CD8-positive, alpha-beta memory T cell (primary cell): ENCODE measurements around the gene ZNF239. TPM values are rescaled to one million over a fixed set of nuclear protein-coding genes. Genes with fewer than 3 reads are reported as not detected.

Source experiments
- CTCF ChIA-PET: fragments of 350-600 bp; sonication (Branson Sonifier 250); formaldehyde crosslinking; loops from one replicate; lab custom pipeline; 2021; ENCODE audit warnings: antibody characterized with exemption; lab: Charles Lee
- POLR2A ChIA-PET: fragments of 350-600 bp; sonication (Branson Sonifier 250); formaldehyde crosslinking; loops from one replicate; lab custom pipeline; 2021; ENCODE audit warnings: antibody characterized with exemption; lab: Charles Lee
- DNase-seq, 5 donors: peaks; one replicate each; pipeline versions ENCODE4 v3.0.0 to v3.0.0-alpha.2; 2020 to 2022; ENCODE audit warnings: mixed read lengths in 1 of 5
- H3K27ac ChIP-seq: one replicate; pipeline ENCODE4 v1.7.0; 2013; ENCODE audit warnings: low read depth, mild to moderate bottlenecking, low read length, moderate library complexity
- H3K27me3 ChIP-seq: 2 replicates; pipeline ENCODE4 v1.7.0; 2013; ENCODE audit warnings: low read length, mild to moderate bottlenecking; ENCODE audit not compliant: insufficient read depth, poor library complexity, severe bottlenecking
- H3K36me3 ChIP-seq: 2 replicates; pipeline ENCODE4 v1.7.0; 2013; ENCODE audit warnings: mild to moderate bottlenecking, low read length, moderate library complexity; ENCODE audit not compliant: insufficient read depth
- H3K4me1 ChIP-seq: 2 replicates; pipeline ENCODE4 v1.7.0; 2013; ENCODE audit warnings: mild to moderate bottlenecking, low read length, moderate library complexity; ENCODE audit not compliant: insufficient read depth
- H3K4me3 ChIP-seq: 2 replicates; pipeline ENCODE4 v1.7.0; 2013; ENCODE audit warnings: mild to moderate bottlenecking, low read length
- H3K9me3 ChIP-seq: 2 replicates; pipeline ENCODE4 v1.7.0; 2013; ENCODE audit warnings: mild to moderate bottlenecking, low read length
- H3K27ac Mint-ChIP-seq, 8 donors: one replicate each; pipeline ENCODE4 v1.8.0; 2020 to 2021; ENCODE audit warnings: mixed read lengths in 8 of 8, mild to moderate bottlenecking in 6 of 8, inconsistent platforms in 3 of 8, moderate library complexity in 3 of 8
- H3K27me3 Mint-ChIP-seq, 2 donors: one replicate each; pipeline ENCODE4 v1.8.0; 2020 to 2021; ENCODE audit warnings: mixed read lengths in 2 of 2, mild to moderate bottlenecking in 1 of 2, moderate library complexity in 1 of 2
- H3K36me3 Mint-ChIP-seq, 3 donors: one replicate each; pipeline ENCODE4 v1.8.0; 2020 to 2021; ENCODE audit warnings: mixed read lengths in 3 of 3, inconsistent platforms in 1 of 3, mild to moderate bottlenecking in 1 of 3
- H3K4me1 Mint-ChIP-seq, 3 donors: one replicate each; pipeline ENCODE4 v1.8.0; 2020 to 2021; ENCODE audit warnings: mixed read lengths in 3 of 3, inconsistent platforms in 1 of 3, mild to moderate bottlenecking in 1 of 3
- H3K4me3 Mint-ChIP-seq, 7 donors: one replicate each; pipeline ENCODE4 v1.8.0; 2020 to 2021; ENCODE audit warnings: mixed read lengths in 7 of 7, mild to moderate bottlenecking in 6 of 7, moderate library complexity in 4 of 7, inconsistent platforms in 2 of 7
- H3K9me3 Mint-ChIP-seq, 5 donors: one replicate each; pipeline ENCODE4 v1.8.0; 2020 to 2022; ENCODE audit warnings: mixed read lengths in 5 of 5, mild to moderate bottlenecking in 3 of 5, moderate library complexity in 2 of 5, inconsistent platforms in 1 of 5
- polyA plus RNA-seq: library from polyadenylated mRNA; unstranded; fragments of 300-500 nt; fragmentation: Illumina TruSeq; gene quantifications from one replicate; pipeline ENCODE4 v1.2.3, GENCODE V29; 2021
- total RNA-seq, 2 experiments: library from RNA; stranded (reverse); gene quantifications; one replicate each; pipeline ENCODE4 v1.2.3, GENCODE V29; 2021

Gene ZNF239
- total RNA-seq = 1 to 10 TPM; 1.4 to 1.6 TPM
- 0.90 TPM for polyA plus RNA-seq

DNA sequence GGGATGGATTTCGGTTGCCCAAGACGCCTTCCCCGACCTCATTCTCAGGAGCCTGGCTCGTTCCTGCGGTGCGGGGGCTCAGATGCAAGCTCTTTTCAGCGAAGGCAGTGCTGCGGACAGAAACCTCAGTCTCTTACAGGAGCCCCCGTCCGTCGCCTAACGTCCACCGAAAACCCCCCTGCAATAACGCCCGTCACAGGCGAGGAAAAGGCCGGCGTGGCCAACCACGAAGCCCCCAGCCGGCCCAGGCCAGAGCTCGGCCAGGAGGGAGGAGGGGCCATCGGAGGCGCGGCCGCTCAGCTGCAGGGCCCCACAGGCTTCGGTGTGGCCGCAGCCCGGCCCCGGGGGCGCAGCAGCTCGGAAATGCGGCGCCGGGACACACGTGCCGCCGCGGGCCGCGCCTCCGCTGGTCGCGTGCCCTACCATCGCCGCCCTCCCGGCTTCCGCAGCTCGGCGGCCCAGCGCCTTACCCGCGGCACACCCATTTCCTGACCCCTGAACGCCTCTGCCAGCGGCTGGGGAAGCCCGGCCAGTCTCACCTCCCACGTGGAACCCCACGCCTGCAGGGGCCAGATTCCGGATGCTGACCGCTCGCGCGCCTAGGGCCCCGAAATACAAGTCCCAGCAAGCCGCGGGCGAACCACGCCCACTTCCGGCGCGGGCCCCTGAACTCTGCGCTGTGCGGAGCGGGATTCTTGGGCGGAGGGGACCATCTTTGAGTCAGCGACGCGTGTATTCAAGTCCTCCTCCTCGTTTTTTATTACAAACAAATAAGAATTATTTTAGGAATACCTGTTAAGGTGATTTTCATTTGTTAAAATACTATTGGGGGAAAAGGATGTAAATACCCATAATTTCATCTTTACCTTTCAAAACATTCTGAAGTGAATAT is at the start of gene ZNF239:
Gene ZNF239, minus strand, starts transcription at position 616 of the 892 bp plus-strand sequence. CDS start 16,537 bp downstream, outside the sequence.
- CTCF ChIA-PET = interaction anchor here (1.4 to 2.1 kb wide), 4 partner anchors 11 to 117 kb away, joined by 3 to 8 read pairs (median 6); no protein-coding TSS in a partner anchor
- DNase-seq = peak; percentile 72 to 87 (median 83)
- no peaks in the 10 kb centered on the region for H3K9me3 ChIP-seq
- POLR2A ChIA-PET = interaction anchor here (0.8 to 1.7 kb wide), 4 partner anchors 32 to 436 kb away, joined by 3 to 6 read pairs (median 4); partner anchors contain the start of genes CSGALNACT2, ZNF32 and ZNF485
- H3K36me3 Mint-ChIP-seq = peaks cover 2 to 8% (median 3%) of the 10 kb centered on the region in 3 donors
- peaks cover 51 to 68% (median 63%) of the 10 kb centered on the region in 3 donors for H3K4me1 Mint-ChIP-seq
- peak within 1 kb of the TSS; percentile 45 for H3K27ac ChIP-seq
- H3K4me3 ChIP-seq = peak within 1 kb of the TSS; percentile 63
- H3K27ac Mint-ChIP-seq = peak within 1 kb of the TSS; percentile 86 to 98 (median 90)
- peaks cover 0 to 10% (median 0%) of the 10 kb centered on the region in 5 donors for H3K9me3 Mint-ChIP-seq
- no peaks in the 10 kb centered on the region for H3K27me3 ChIP-seq
- H3K36me3 ChIP-seq = no peaks in the 10 kb centered on the region
- H3K4me1 ChIP-seq = peaks cover 29% of the 10 kb centered on the region
- H3K27me3 Mint-ChIP-seq = no peaks in the 10 kb centered on the region
- peak within 1 kb of the TSS; percentile 85 to 94 (median 88) for H3K4me3 Mint-ChIP-seq

DNA sequence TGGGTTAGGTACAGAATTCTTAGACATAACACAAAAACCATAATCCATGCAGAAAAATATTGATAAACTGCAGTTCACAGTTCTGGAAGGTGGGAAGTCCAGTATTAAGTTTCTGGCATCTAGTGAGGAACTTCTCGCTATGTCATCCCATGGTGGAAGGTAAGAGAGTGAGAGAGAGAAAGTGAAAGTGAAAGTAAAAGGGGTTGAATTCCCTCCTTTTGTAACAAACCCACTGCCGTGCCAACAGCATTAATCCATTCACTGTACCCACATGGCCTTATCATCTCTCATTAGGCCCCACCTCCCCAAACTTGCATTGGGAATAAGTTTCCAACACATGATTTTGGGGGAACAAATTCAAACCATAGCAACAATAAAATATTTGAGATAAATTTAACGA is 48.9 kb upstream of the ZNF239 start:
- Mint-ChIP-seq H3K9me3 (peaks cover 11 to 33% (median 16%) of the 10 kb centered on the region in 5 donors), H3K4me3 (peak overlapping the region; percentile 58 to 79 (median 68)), H3K27me3 (no peaks in the 10 kb centered on the region), H3K36me3 (peaks cover 1 to 22% (median 5%) of the 10 kb centered on the region in 3 donors), H3K4me1 (peaks cover 12 to 15% (median 15%) of the 10 kb centered on the region in 3 donors), H3K27ac (peak overlapping the region in 6 of 8 donors; percentile 10 to 85 (median 50))
- no peak overlapping the region for H3K27ac ChIP-seq
- POLR2A ChIA-PET = no interaction called here
- peak in 1 of 5 donors; percentile 18 for DNase-seq
- no peaks in the 10 kb centered on the region for H3K9me3 ChIP-seq
- H3K4me3 ChIP-seq = peak overlapping the region; percentile 14
- H3K4me1 ChIP-seq = no peaks in the 10 kb centered on the region
- CTCF ChIA-PET = no interaction called here
- no peaks in the 10 kb centered on the region for H3K36me3 ChIP-seq
- no peaks in the 10 kb centered on the region for H3K27me3 ChIP-seq

DNA sequence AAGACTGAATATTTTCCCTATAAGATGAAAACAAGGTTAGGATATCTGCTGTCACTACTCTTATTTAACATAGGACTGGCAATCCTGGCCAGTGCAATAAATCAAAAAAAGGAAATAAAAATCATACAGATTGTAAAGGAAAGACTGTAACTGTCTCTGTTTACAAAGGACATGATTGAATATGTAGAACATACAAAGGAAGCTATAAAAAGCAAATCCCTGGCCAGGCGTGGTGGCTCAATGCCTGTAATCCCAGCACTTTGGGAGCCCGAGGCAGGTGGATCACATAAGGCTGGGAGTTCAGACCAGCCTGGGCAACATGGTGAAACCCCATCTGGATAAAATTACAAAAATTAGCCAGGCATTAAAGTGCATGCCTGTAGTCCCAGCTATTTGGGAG is 47.6 kb upstream of the ZNF239 start:
- Histone ChIP-seq H3K4me3 (no peak overlapping the region), H3K4me1 (no peaks in the 10 kb centered on the region), H3K9me3 (peaks cover 9% of the 10 kb centered on the region), H3K27me3 (no peaks in the 10 kb centered on the region), H3K27ac (no peak overlapping the region), H3K36me3 (no peaks in the 10 kb centered on the region)
- Mint-ChIP-seq H3K4me1 (peaks cover 12 to 15% (median 15%) of the 10 kb centered on the region in 3 donors), H3K9me3 (peaks cover 14 to 44% (median 25%) of the 10 kb centered on the region in 5 donors), H3K27ac (no peak overlapping the region), H3K36me3 (peaks cover 2 to 27% (median 9%) of the 10 kb centered on the region in 3 donors), H3K27me3 (no peaks in the 10 kb centered on the region), H3K4me3 (peak overlapping the region in 4 of 7 donors; percentile 1 to 60 (median 18))
- POLR2A ChIA-PET = no interaction called here
- CTCF ChIA-PET = no interaction called here
- DNase-seq = no peak

DNA sequence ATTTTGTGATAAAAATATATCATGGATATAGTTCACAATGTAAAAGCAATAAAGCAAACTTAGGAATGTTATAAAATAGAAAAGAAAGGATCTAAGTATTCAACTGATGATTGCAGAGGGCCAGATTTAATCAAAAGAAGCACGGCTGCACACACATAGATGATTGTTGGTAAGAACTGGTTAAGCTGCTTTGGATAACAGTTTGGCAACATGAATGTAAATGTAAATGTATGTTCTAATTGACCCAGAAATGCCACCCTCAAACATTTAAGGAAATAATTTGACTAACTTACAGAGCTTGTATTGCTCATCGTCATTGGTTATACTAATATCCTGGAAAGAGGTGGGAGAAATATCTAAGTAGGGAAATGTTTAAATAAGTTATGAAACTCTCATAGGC is 45.0 kb upstream of the ZNF239 start:
- no peak overlapping the region for H3K4me3 ChIP-seq
- Mint-ChIP-seq H3K4me3 (no peak overlapping the region), H3K36me3 (peaks cover 24 to 54% (median 32%) of the 10 kb centered on the region in 3 donors), H3K27me3 (no peaks in the 10 kb centered on the region), H3K4me1 (peaks cover 12 to 15% (median 15%) of the 10 kb centered on the region in 3 donors), H3K9me3 (peaks cover 28 to 68% (median 48%) of the 10 kb centered on the region in 5 donors), H3K27ac (no peak overlapping the region)
- no peaks in the 10 kb centered on the region for H3K27me3 ChIP-seq
- CTCF ChIA-PET = no interaction called here
- POLR2A ChIA-PET = no interaction called here
- no peak overlapping the region for H3K27ac ChIP-seq
- H3K36me3 ChIP-seq = peaks cover 13% of the 10 kb centered on the region
- H3K4me1 ChIP-seq = no peaks in the 10 kb centered on the region
- H3K9me3 ChIP-seq = peaks cover 23% of the 10 kb centered on the region
- no peak for DNase-seq

- H3K36me3 Mint-ChIP-seq = peaks cover 35 to 74% (median 55%) of the 10 kb centered on the region in 3 donors
- no peaks in the 10 kb centered on the region for H3K27me3 Mint-ChIP-seq
- no peak overlapping the region for H3K27ac Mint-ChIP-seq
- DNase-seq = no peak
- POLR2A ChIA-PET = interaction anchor here (0.5 kb wide), 1 partner anchor 386 kb away, joined by 3 read pairs; no protein-coding TSS in a partner anchor
- CTCF ChIA-PET = interaction anchor here (1.3 kb wide), 1 partner anchor 74 kb away, joined by 3 read pairs; no protein-coding TSS in a partner anchor
- Histone ChIP-seq H3K9me3 (peaks cover 23% of the 10 kb centered on the region), H3K36me3 (peaks cover 13% of the 10 kb centered on the region), H3K27ac (no peak overlapping the region), H3K27me3 (no peaks in the 10 kb centered on the region), H3K4me3 (no peak overlapping the region), H3K4me1 (no peaks in the 10 kb centered on the region)
- H3K4me1 Mint-ChIP-seq = peaks cover 0 to 2% (median 0%) of the 10 kb centered on the region in 3 donors
- peaks cover 24 to 62% (median 51%) of the 10 kb centered on the region in 5 donors for H3K9me3 Mint-ChIP-seq
- no peak overlapping the region for H3K4me3 Mint-ChIP-seq
Observed at GRCh38 chr10:43616697-43617370, 42.4 kb upstream of the ZNF239 start.

DNA sequence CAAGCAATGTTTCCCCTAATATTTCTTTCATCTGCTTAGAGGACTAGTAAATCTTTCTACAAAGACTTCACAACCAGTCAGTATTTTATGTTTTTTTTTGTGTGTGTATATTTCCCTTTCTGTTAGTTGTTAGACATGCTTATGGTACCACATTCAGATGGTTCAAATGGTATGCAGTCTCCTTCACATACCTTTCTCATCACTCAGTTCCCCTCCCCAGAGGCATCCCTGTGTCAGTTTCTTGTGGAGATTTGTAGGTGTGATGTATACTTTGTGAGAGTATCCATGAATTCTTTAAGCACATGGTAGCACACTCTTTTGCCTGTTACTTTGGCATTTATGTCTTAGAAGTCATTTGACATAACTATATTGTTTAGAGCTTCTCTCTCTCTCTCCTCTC is 36.2 kb upstream of the ZNF239 start:
- no peak overlapping the region for H3K27ac ChIP-seq
- peaks cover under 1% of the 10 kb centered on the region for H3K36me3 ChIP-seq
- Mint-ChIP-seq H3K27ac (peak overlapping the region in 1 of 8 donors; percentile 27), H3K4me1 (peaks cover 29 to 38% (median 32%) of the 10 kb centered on the region in 3 donors), H3K4me3 (peak overlapping the region in 1 of 7 donors; percentile 55), H3K27me3 (no peaks in the 10 kb centered on the region), H3K9me3 (peaks cover under 1 to 13% (median 10%) of the 10 kb centered on the region in 5 donors), H3K36me3 (peaks cover 33 to 62% (median 54%) of the 10 kb centered on the region in 3 donors)
- CTCF ChIA-PET = no interaction called here
- no peak for DNase-seq
- H3K9me3 ChIP-seq = no peaks in the 10 kb centered on the region
- peaks cover 13% of the 10 kb centered on the region for H3K4me1 ChIP-seq
- POLR2A ChIA-PET = no interaction called here
- H3K27me3 ChIP-seq = no peaks in the 10 kb centered on the region
- H3K4me3 ChIP-seq = no peak overlapping the region

GRCh38 chr10:43607199-43607573 is 32.8 kb upstream of the ZNF239 start:
- Mint-ChIP-seq H3K36me3 (peaks cover 14 to 33% (median 22%) of the 10 kb centered on the region in 3 donors), H3K9me3 (peaks cover 0 to 2% (median 0%) of the 10 kb centered on the region in 5 donors), H3K4me1 (peaks cover 29 to 42% (median 33%) of the 10 kb centered on the region in 3 donors), H3K4me3 (peak overlapping the region; percentile 78 to 91 (median 83)), H3K27ac (peak overlapping the region; percentile 54 to 85 (median 70)), H3K27me3 (no peaks in the 10 kb centered on the region)
- DNase-seq = no peak
- H3K27me3 ChIP-seq = no peaks in the 10 kb centered on the region
- H3K27ac ChIP-seq = no peak overlapping the region
- H3K9me3 ChIP-seq = no peaks in the 10 kb centered on the region
- peaks cover 13% of the 10 kb centered on the region for H3K4me1 ChIP-seq
- ChIA-PET POLR2A (interaction anchor here (1.1 kb wide), 1 partner anchor 33 kb away, joined by 5 read pairs; the partner anchor contains the start of gene ZNF239), CTCF (no interaction called here)
- no peaks in the 10 kb centered on the region for H3K36me3 ChIP-seq
- peak overlapping the region; percentile 72 for H3K4me3 ChIP-seq
